Kidney (tissue), 22 donors: ENCODE measurements around the gene TRIAP1. TPM values are rescaled to one million over a fixed set of nuclear protein-coding genes. Genes with fewer than 3 reads are reported as not detected.

Experiments
- DNase-seq, 5 donors: peaks; one replicate each; pipeline ENCODE4 v3.0.0-alpha.2; 2013 to 2020
- FAIRE-seq: peaks from 2 replicates; lab custom pipeline; 2012; peaks lifted over from hg19 to GRCh38; lab: Jason Lieb, UNC
- H3K27ac ChIP-seq, 2 donors: one replicate each; pipeline ENCODE4 v1.7.0; 2013; ENCODE audit warnings: low read depth in 2 of 2, low read length in 2 of 2, inconsistent platforms in 1 of 2
- H3K27me3 ChIP-seq: one replicate; pipeline ENCODE4 v1.7.1; 2013; ENCODE audit warnings: low read length, inconsistent platforms; ENCODE audit not compliant: control insufficient read depth, insufficient read depth
- H3K36me3 ChIP-seq, 3 donors: one replicate each; pipeline versions ENCODE4 v1.7.0 to v1.7.1; 2013; ENCODE audit warnings: low read length in 3 of 3, control low read depth in 1 of 3, inconsistent platforms in 1 of 3; ENCODE audit not compliant: insufficient read depth in 3 of 3, control insufficient read depth in 2 of 3
- H3K4me1 ChIP-seq, 3 donors: one replicate each; pipeline versions ENCODE4 v1.7.0 to v1.7.1; 2013; ENCODE audit warnings: low read length in 3 of 3, inconsistent platforms in 1 of 3, low read depth in 1 of 3; ENCODE audit not compliant: control insufficient read depth in 2 of 3, insufficient read depth in 2 of 3
- H3K4me3 ChIP-seq, 3 donors: one replicate each; pipeline versions ENCODE4 v1.7.0 to v1.8.1; 2013; ENCODE audit warnings: low read length in 3 of 3, control low read depth in 1 of 3, inconsistent platforms in 1 of 3
- H3K9ac ChIP-seq, 3 donors: one replicate each; pipeline versions ENCODE4 v1.7.0 to v1.7.1; 2013; ENCODE audit warnings: low read length in 3 of 3, control low read depth in 1 of 3, inconsistent platforms in 1 of 3
- H3K9me3 ChIP-seq, 3 donors: one replicate each; pipeline versions ENCODE4 v1.7.0 to v1.7.1; 2013; ENCODE audit warnings: low read length in 3 of 3, control low read depth in 1 of 3, inconsistent platforms in 1 of 3; ENCODE audit not compliant: control insufficient read depth in 2 of 3, insufficient read depth in 1 of 3
- CTCF ChIP-seq: IDR thresholded peaks from 3 replicates; pipeline ENCODE4 v1.5.1; 2012; ENCODE audit warnings: mild to moderate bottlenecking, moderate library complexity, borderline replicate concordance; ENCODE audit not compliant: insufficient read depth; ENCODE audit errors: extremely low read depth
- intact Hi-C: fragments of 100-400 bp; cut with DNase I; formaldehyde crosslinking; loops from one replicate; pipeline ENCODE4 v1.11.1; 2022
- long read RNA-seq, 10 donors: library from polyadenylated mRNA in 1 of 10; unstranded in 1 of 10; transcript quantifications; one replicate each; pipeline ENCODE4 v2.0.0 and lab custom pipeline, GENCODE V29; 2021 to 2026
- polyA plus RNA-seq: library from polyadenylated mRNA; stranded (reverse); fragments of 350-450 nt; fragmentation: Illumina TruSeq; extraction: RNeasy Lipid Tissue Mini Kit (QIAGEN cat#74804); gene quantifications from one replicate; pipeline ENCODE4 v1.2.3, GENCODE V29; 2014; ENCODE audit warnings: low read depth, low replicate concordance; ENCODE audit not compliant: insufficient read depth
- total RNA-seq: library from RNA; stranded (reverse); fragmentation: NEBNext Ultra II Directional; extraction: Animal tissue kit (Norgen Biotek cat#: 25700); gene quantifications from one replicate; pipeline ENCODE4 v1.2.1, GENCODE V29; 2021
- donor health status: control.
- donor health status: control.
- donor health status: control.
- donor health status: control.
- donor health status: control.
- donor health status: DM: yes; HTN: yes; CAD: no.
- donor health status: Normal renal cell carcinoma (clear cell type).

Gene TRIAP1
- total RNA-seq (15.6 TPM), polyA plus RNA-seq (28.2 TPM)
- long read RNA-seq, donor 1, transcript TRIAP1-202 (2 exons, 1,182 nt), result major isoform, 6 of 6 reads
- long read RNA-seq, donor 1, partial matches to known transcripts, result 0 of 6 reads
- long read RNA-seq, donor 1, other reads (novel, unspliced or antisense), result 0 of 6 reads
- long read RNA-seq, donor 2, transcript TRIAP1-202 (2 exons, 1,182 nt), result major isoform, 14 of 14 reads
- long read RNA-seq, donor 2, partial matches to known transcripts, result 0 of 14 reads
- long read RNA-seq, donor 2, other reads (novel, unspliced or antisense), result 0 of 14 reads
- long read RNA-seq, donor 3, transcript TRIAP1-202 (2 exons, 1,182 nt), result major isoform, 19 of 19 reads
- long read RNA-seq, donor 3, partial matches to known transcripts, result 0 of 19 reads
- long read RNA-seq, donor 3, other reads (novel, unspliced or antisense), result 0 of 19 reads
- long read RNA-seq, donor 4, transcript TRIAP1-202 (2 exons, 1,182 nt), result major isoform, 7 of 8 reads
- long read RNA-seq, donor 4, partial matches to known transcripts, result 0 of 8 reads
- long read RNA-seq, donor 4, other reads (novel, unspliced or antisense), result 0 of 8 reads
- long read RNA-seq, donor 5, partial matches to known transcripts, result 0 of 1 reads
- long read RNA-seq, donor 5, other reads (novel, unspliced or antisense), result 0 of 1 reads
- long read RNA-seq, donor 6, transcript TRIAP1-202 (2 exons, 1,182 nt), result major isoform, 36 of 36 reads
- long read RNA-seq, donor 6, partial matches to known transcripts, result 0 of 36 reads
- long read RNA-seq, donor 6, other reads (novel, unspliced or antisense), result 0 of 36 reads
- long read RNA-seq, donor 7, transcript TRIAP1-202 (2 exons, 1,182 nt), result major isoform, 5 of 14 reads
- long read RNA-seq, donor 7, partial matches to known transcripts, result 0 of 14 reads
- long read RNA-seq, donor 7, other reads (novel, unspliced or antisense), result 9 of 14 reads
- long read RNA-seq, donor 8, transcript TRIAP1-202 (2 exons, 1,182 nt), result major isoform, 15 of 15 reads
- long read RNA-seq, donor 8, partial matches to known transcripts, result 0 of 15 reads
- long read RNA-seq, donor 8, other reads (novel, unspliced or antisense), result 0 of 15 reads
- long read RNA-seq, donor 9, transcript TRIAP1-202 (2 exons, 1,182 nt), result major isoform, 6 of 7 reads
- long read RNA-seq, donor 9, partial matches to known transcripts, result 0 of 7 reads
- long read RNA-seq, donor 9, other reads (novel, unspliced or antisense), result 0 of 7 reads
- long read RNA-seq, donor 10, transcript TRIAP1-202 (2 exons, 1,182 nt), result major isoform, 8 of 8 reads
- long read RNA-seq, donor 10, partial matches to known transcripts, result 0 of 8 reads
- long read RNA-seq, donor 10, other reads (novel, unspliced or antisense), result 0 of 8 reads

- TF ChIP-seq CTCF, result no peak
- peaks cover 4 to 15% (median 9%) of the 10 kb centered on the region in 3 donors for H3K36me3 ChIP-seq
- FAIRE-seq, result no peak
- H3K27me3 ChIP-seq, result no peaks in the 10 kb centered on the region
- peaks cover 3 to 8% (median 7%) of the 10 kb centered on the region in 3 donors for H3K4me1 ChIP-seq
- intact Hi-C loops, result no loop called here
- H3K4me3 ChIP-seq, result peak within 1 kb of the TSS; percentile 85 to 97 (median 96)
- no peaks in the 10 kb centered on the region for H3K9me3 ChIP-seq
- H3K9ac ChIP-seq, result peak within 1 kb of the TSS; percentile 61 to 95 (median 82)
- H3K27ac ChIP-seq, result peak within 1 kb of the TSS; percentile 74 to 87
- DNase-seq, result peak; percentile 93 to 95 (median 94)
Measured at GRCh38 chr12:120445911-120446843, at the start of gene TRIAP1, which contains the start of gene GATC. TRIAP1 (minus strand) TSS chr12:120446384; CDS start chr12:120446372, 12 bp downstream. GATC (plus strand) TSS chr12:120446444; CDS start chr12:120446481, 37 bp downstream.

- peak overlapping the region in 2 of 3 donors; percentile 1 to 62 for H3K9ac ChIP-seq
- no peak for FAIRE-seq
Measured at GRCh38 chr12:120495186-120495730, 49.1 kb upstream of the TRIAP1 start.

More at GRCh38 chr12:120495186-120495730, 49.1 kb upstream of the TRIAP1 start:
- Histone ChIP-seq H3K27me3 (no peaks in the 10 kb centered on the region), H3K4me3 (peak overlapping the region; percentile 72 to 87 (median 78)), H3K36me3 (peaks cover 0 to 14% (median 3%) of the 10 kb centered on the region in 3 donors), H3K27ac (no peak overlapping the region), H3K4me1 (peaks cover 3 to 8% (median 3%) of the 10 kb centered on the region in 3 donors), H3K9me3 (no peaks in the 10 kb centered on the region)
- peak in 3 of 5 donors; percentile 33 to 58 (median 37) for DNase-seq
- TF ChIP-seq CTCF, result no peak
- intact Hi-C loops, result no loop called here
